ENCODE measurements around the gene TGFBR3. TPM values are rescaled to one million over a fixed set of nuclear protein-coding genes. Genes with fewer than 3 reads are reported as not detected.
A peak's percentile ranks its signal among the peaks of the same experiment; 100 is the strongest.

The TGFBR3 gene
- total RNA-seq, 1 donor from 2014 or later: 8.9 TPM

DNA sequence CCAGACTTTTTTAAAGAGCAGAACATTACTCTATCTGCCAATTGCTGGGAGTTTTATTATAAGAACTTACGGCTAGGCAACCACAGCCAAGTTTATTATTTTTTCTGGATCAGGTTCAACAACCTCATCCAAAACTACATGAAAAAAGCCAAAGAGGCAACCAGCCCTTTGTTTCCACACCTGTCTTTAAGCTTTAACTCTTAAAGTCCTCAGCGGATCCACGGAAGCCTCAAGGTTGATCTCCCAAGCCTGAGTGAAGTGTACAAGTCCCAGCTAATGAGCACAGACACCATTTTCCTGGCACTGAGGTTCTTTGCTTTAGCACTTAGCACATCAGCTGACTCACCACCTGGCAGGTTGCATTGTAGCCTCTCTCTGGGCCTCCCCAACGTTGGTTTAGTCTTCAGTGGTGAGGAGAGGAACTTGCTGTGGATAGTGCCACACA lies 143.1 kb downstream of the TGFBR3 start:
- Mint-ChIP-seq H3K36me3 (ENCODE audit: low read depth) (peaks cover 55% of the 10 kb centered on the region), H3K27ac (no peak overlapping the region), H3K4me1 (ENCODE audit: low read depth) (peaks cover 22% of the 10 kb centered on the region), H3K27me3 (ENCODE audit: insufficient read depth) (no peaks in the 10 kb centered on the region), H3K9me3 (peaks cover 38% of the 10 kb centered on the region), H3K4me3 (no peak overlapping the region)
- DNase-seq (ENCODE audit: low spot score): no peak
- intact Hi-C loops (cut with micrococcal nuclease): no loop called here

DNA sequence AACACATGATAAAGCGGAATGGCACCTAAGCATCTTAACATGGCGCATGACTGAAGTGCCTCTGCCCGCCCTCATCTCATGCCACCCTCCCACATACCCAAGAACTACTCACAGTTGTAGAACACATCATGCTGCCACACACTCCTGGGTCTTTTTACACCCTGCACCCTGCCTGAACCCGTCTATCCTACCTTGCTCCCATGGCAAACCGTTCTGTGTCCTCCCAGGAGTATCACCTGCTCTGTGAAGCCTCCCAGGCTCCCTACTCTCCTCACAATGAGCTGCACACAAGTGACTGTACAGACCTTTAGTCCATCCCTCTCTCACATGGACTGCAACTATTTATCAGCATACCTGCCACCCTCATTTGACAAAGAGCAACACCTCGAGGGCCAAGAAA lies 144.0 kb downstream of the TGFBR3 start:
- peaks cover 28% of the 10 kb centered on the region for H3K9me3 Mint-ChIP-seq
- no peak for DNase-seq (ENCODE audit: low spot score)
- no peak overlapping the region for H3K27ac Mint-ChIP-seq
- peaks cover 53% of the 10 kb centered on the region for H3K36me3 Mint-ChIP-seq (ENCODE audit: low read depth)
- H3K4me3 Mint-ChIP-seq: no peak overlapping the region
- H3K27me3 Mint-ChIP-seq (ENCODE audit: insufficient read depth): no peaks in the 10 kb centered on the region
- intact Hi-C loops (cut with micrococcal nuclease): no loop called here
- peaks cover 22% of the 10 kb centered on the region for H3K4me1 Mint-ChIP-seq (ENCODE audit: low read depth)

DNA sequence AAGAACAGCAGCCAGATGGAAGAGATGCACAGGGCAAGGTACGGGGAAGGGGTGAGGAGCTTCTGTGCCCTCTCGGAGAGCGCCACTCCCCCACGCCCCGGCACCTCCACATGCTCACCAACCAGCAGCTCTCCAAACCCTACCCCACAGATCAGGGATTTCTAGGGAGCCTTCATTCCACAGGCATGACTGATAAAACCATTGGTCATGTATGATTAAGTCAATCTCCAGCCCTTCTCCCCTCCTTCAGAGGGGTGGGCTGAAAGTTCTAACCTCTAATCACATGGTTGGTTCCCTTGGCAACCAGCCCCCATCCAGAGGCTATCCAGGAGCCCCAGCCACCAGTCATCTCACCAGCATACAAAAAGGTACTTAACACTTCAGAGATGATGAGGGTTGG lies 144.7 kb downstream of the TGFBR3 start:
- Mint-ChIP-seq H3K27ac (no peak overlapping the region), H3K9me3 (peaks cover 22% of the 10 kb centered on the region), H3K4me3 (no peak overlapping the region), H3K36me3 (ENCODE audit: low read depth) (peaks cover 51% of the 10 kb centered on the region), H3K27me3 (ENCODE audit: insufficient read depth) (no peaks in the 10 kb centered on the region), H3K4me1 (ENCODE audit: low read depth) (peaks cover 22% of the 10 kb centered on the region)
- intact Hi-C loops (cut with micrococcal nuclease): no loop called here
- no peak for DNase-seq (ENCODE audit: low spot score)

DNA sequence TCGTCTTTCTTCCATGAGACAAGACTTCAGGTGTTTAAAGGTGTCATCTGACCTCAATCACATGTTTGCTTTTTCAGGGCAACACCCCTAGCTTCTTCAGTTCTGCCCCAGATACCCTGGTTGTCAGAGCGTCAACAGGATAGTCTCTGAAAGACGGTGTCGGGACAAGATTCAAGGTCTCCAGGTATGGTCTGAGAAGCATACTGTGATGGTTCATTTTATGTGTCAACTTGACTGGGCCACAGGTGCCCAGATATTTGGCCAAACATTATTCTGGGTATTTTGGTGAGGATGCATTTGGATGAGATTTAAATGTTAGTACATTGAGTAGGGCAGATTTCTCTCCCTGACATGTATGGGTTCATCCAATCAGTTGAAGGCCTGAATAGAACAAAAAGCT lies 148.3 kb downstream of the TGFBR3 start:
- intact Hi-C loops (cut with micrococcal nuclease): no loop called here
- Mint-ChIP-seq H3K4me3 (no peak overlapping the region), H3K27ac (no peak overlapping the region), H3K27me3 (ENCODE audit: insufficient read depth) (peaks cover 4% of the 10 kb centered on the region), H3K4me1 (ENCODE audit: low read depth) (peaks cover 30% of the 10 kb centered on the region), H3K36me3 (ENCODE audit: low read depth) (peaks cover 45% of the 10 kb centered on the region), H3K9me3 (peaks cover 16% of the 10 kb centered on the region)
- DNase-seq (ENCODE audit: low spot score): no peak

DNA sequence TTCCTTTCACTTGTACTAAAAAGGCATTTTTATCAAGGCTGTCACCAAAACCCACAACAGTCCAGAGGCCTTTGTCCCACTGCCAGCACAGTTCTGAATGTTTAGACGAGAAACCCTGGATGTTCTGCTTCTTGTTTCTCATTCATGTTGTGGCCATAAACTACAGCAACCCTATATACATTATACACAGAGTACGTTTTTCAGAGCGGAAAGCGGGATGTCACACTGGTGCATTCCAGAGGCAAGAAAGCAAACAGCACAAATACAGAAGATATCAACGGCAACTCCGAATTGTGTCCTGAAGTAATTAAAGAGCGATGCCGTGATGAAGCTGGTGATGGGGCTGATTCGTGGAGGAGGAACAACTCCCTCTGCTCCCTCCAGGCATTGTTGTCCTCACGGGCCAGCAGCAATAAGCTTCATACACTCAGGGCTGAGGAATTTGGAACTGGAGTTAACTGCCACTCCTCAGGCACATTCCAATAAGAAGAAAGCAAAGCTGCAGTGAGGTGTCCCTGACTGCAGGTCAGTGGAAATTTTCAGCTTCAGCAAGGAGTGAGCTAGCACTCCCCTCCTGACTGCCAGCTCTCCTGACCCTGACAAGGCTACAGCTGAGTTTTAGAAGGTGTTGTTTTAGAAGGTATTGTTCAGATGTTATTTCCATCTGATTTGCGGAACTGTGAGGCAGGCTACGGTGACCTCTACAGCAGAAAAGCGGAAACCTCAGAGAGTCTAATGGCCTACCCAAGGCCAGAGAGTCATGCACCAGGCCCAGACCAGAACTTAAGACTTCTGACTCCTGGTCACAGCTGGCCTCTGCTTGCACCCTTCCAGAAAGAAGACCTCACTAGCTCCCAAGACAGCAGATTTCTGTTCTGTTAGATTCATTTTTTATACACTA lies 149.0 kb downstream of the TGFBR3 start:
- Mint-ChIP-seq H3K4me1 (ENCODE audit: low read depth) (peaks cover 35% of the 10 kb centered on the region), H3K27me3 (ENCODE audit: insufficient read depth) (peaks cover 6% of the 10 kb centered on the region), H3K9me3 (peaks cover 15% of the 10 kb centered on the region), H3K36me3 (ENCODE audit: low read depth) (peaks cover 44% of the 10 kb centered on the region), H3K27ac (no peak overlapping the region), H3K4me3 (no peak overlapping the region)
- no peak for DNase-seq (ENCODE audit: low spot score)
- intact Hi-C loops (cut with micrococcal nuclease): no loop called here

- intact Hi-C loops (cut with micrococcal nuclease): no loop called here
- Mint-ChIP-seq H3K36me3 (ENCODE audit: low read depth) (peaks cover 42% of the 10 kb centered on the region), H3K27me3 (ENCODE audit: insufficient read depth) (peaks cover 6% of the 10 kb centered on the region), H3K4me3 (no peak overlapping the region), H3K4me1 (ENCODE audit: low read depth) (peaks cover 37% of the 10 kb centered on the region), H3K9me3 (peaks cover 8% of the 10 kb centered on the region), H3K27ac (no peak overlapping the region)
- no peak for DNase-seq (ENCODE audit: low spot score)
These were observed 149.7 kb downstream of the TGFBR3 start for GRCh38 chr1:91736146-91736714.

GRCh38 chr1:91735266-91735845 lies 150.6 kb downstream of the TGFBR3 start:
- no peak for DNase-seq (ENCODE audit: low spot score)
- H3K4me3 Mint-ChIP-seq: no peak overlapping the region
- intact Hi-C loops (cut with micrococcal nuclease): no loop called here
- H3K27me3 Mint-ChIP-seq (ENCODE audit: insufficient read depth): peaks cover 6% of the 10 kb centered on the region
- H3K27ac Mint-ChIP-seq: no peak overlapping the region
- H3K4me1 Mint-ChIP-seq (ENCODE audit: low read depth): peaks cover 46% of the 10 kb centered on the region
- peaks cover 38% of the 10 kb centered on the region for H3K36me3 Mint-ChIP-seq (ENCODE audit: low read depth)
- peaks cover 8% of the 10 kb centered on the region for H3K9me3 Mint-ChIP-seq

- intact Hi-C loops (cut with micrococcal nuclease): loop anchor here (5.0 kb wide), 1 partner anchor 232 kb away; the partner anchor contains the start of gene CDC7
- peaks cover 6% of the 10 kb centered on the region for H3K27me3 Mint-ChIP-seq (ENCODE audit: insufficient read depth)
- no peak overlapping the region for H3K27ac Mint-ChIP-seq
- peaks cover 8% of the 10 kb centered on the region for H3K9me3 Mint-ChIP-seq
- H3K4me1 Mint-ChIP-seq (ENCODE audit: low read depth): peaks cover 51% of the 10 kb centered on the region
- peaks cover 37% of the 10 kb centered on the region for H3K36me3 Mint-ChIP-seq (ENCODE audit: low read depth)
- no peak overlapping the region for H3K4me3 Mint-ChIP-seq
- no peak for DNase-seq (ENCODE audit: low spot score)
These were observed 151.2 kb downstream of the TGFBR3 start for GRCh38 chr1:91734761-91735160.

- DNase-seq (ENCODE audit: low spot score): no peak
- H3K4me1 Mint-ChIP-seq (ENCODE audit: low read depth): peaks cover 51% of the 10 kb centered on the region
- H3K9me3 Mint-ChIP-seq: no peaks in the 10 kb centered on the region
- peaks cover 35% of the 10 kb centered on the region for H3K36me3 Mint-ChIP-seq (ENCODE audit: low read depth)
- H3K4me3 Mint-ChIP-seq: no peak overlapping the region
- H3K27me3 Mint-ChIP-seq (ENCODE audit: insufficient read depth): peaks cover 8% of the 10 kb centered on the region
- no peak overlapping the region for H3K27ac Mint-ChIP-seq
- intact Hi-C loops (cut with micrococcal nuclease): loop anchor here (5.0 kb wide), 1 partner anchor 231 kb away; the partner anchor contains the start of gene CDC7
These were observed 152.7 kb downstream of the TGFBR3 start for GRCh38 chr1:91733108-91733710.

DNA sequence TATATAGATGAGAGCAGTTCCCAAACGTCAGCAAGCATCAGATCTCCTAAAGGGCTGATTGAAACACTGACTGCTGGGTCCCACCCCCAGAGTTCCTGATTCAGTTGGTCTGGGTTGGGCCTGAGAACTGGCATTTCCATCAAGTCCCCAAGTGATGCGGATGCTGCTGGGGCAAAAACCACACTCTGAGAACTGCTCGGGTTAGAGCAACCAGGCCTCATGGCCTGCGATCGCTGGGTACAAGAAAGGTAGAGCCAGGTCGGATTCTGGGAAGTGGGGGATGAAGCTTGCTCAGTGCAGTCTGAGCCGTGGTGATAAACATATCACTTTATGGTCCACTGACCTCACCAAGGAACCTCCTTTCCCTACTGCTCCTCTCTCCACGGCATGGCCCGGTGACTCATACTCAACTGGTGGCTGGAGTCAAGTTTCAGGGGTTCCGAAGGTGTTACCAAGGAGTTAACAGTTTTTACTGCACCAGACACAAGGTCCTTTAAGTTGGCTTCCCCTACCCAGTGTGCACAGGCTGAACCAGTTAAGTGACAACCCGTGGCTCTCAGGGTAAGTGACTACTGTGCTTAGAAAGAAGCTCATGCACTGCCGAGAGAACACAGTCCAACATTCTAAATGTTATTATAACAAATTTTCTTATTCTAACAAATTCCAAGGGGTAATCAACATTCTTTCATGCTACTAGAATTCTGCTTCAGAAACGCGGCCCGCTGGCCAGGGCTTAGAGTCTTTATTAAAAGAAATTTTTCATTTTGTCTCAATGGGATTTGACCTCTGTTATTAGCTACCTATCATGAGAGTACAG lies 153.5 kb downstream of the TGFBR3 start:
- DNase-seq (ENCODE audit: low spot score): no peak
- Mint-ChIP-seq H3K36me3 (ENCODE audit: low read depth) (peaks cover 36% of the 10 kb centered on the region), H3K9me3 (no peaks in the 10 kb centered on the region), H3K4me3 (no peak overlapping the region), H3K4me1 (ENCODE audit: low read depth) (peaks cover 51% of the 10 kb centered on the region), H3K27ac (peak overlapping the region; percentile 37), H3K27me3 (ENCODE audit: insufficient read depth) (peaks cover 8% of the 10 kb centered on the region)
- intact Hi-C loops (cut with micrococcal nuclease): loop anchor here (1.0 to 5.0 kb wide), 3 partner anchors 22 to 230 kb away; partner anchors contain the start of gene CDC7

GRCh38 chr1:91731815-91732214 lies 154.1 kb downstream of the TGFBR3 start:
- H3K4me1 Mint-ChIP-seq (ENCODE audit: low read depth): peaks cover 51% of the 10 kb centered on the region
- H3K36me3 Mint-ChIP-seq (ENCODE audit: low read depth): peaks cover 35% of the 10 kb centered on the region
- peak overlapping the region; percentile 80 for H3K27ac Mint-ChIP-seq
- H3K4me3 Mint-ChIP-seq: peak overlapping the region; percentile 63
- H3K27me3 Mint-ChIP-seq (ENCODE audit: insufficient read depth): peaks cover 8% of the 10 kb centered on the region
- H3K9me3 Mint-ChIP-seq: no peaks in the 10 kb centered on the region
- intact Hi-C loops (cut with micrococcal nuclease): loop anchor here (1.0 to 5.0 kb wide), 7 partner anchors 19 to 230 kb away; partner anchors contain the start of gene CDC7
- DNase-seq (ENCODE audit: low spot score): no peak

All from activated T-helper 1 cell treated with anti-CD3 and anti-CD28 coated beads, Interleukin-12 subunit alpha, Interleukin-12 subunit beta, Interleukin-2, Interleukin-4 antibody, amounts not matched to agents 30 ng/mL and 10 ng/mL and 1 ng/mL, durations not matched to agents 14 hours and 24 hours and 36 hours (primary cell).